Measurements from ENCODE around the gene RPP40.

DNA sequence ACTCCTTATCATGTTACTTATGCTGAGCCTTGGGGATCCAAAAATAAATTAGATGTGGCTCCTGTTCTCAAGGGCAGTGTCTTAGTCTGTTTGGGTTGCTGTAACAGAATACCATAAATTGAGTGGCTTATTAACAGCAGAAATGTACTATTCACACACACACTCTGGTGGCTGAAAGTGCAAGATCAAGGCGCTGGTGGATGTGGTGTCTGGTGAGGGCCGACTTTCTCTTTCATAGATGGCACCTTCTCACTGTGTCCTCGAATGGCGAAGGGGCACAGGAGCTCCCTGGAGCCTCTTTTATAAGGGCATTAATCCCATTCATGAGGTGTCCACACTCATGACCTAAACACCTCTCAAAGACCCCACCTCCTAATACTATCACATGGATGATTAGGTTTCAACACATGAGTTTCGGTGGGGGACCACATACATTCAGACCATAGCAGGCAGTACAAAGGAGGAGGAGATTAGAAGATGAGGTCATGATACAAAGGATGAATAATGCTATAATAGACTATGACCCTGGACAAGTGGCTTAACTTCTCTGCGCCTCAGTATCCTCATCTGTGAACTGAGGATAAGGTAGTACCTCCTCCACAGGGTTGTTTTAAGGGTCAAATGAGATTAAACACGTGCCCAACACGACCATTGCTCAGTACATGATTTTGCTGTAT, 34.1 kb downstream of the RPP40 start:
- TF ChIP-seq, protein P1, sequence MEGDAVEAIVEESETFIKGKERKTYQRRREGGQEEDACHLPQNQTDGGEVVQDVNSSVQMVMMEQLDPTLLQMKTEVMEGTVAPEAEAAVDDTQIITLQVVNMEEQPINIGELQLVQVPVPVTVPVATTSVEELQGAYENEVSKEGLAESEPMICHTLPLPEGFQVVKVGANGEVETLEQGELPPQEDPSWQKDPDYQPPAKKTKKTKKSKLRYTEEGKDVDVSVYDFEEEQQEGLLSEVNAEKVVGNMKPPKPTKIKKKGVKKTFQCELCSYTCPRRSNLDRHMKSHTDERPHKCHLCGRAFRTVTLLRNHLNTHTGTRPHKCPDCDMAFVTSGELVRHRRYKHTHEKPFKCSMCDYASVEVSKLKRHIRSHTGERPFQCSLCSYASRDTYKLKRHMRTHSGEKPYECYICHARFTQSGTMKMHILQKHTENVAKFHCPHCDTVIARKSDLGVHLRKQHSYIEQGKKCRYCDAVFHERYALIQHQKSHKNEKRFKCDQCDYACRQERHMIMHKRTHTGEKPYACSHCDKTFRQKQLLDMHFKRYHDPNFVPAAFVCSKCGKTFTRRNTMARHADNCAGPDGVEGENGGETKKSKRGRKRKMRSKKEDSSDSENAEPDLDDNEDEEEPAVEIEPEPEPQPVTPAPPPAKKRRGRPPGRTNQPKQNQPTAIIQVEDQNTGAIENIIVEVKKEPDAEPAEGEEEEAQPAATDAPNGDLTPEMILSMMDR (IDR thresholded peaks at IDR 0.05): no peak
- TF ChIP-seq POLR2A (IDR thresholded peaks at IDR 0.05) (no peak), POLR2AphosphoS5 (IDR thresholded peaks at IDR 0.05) (no peak), EP300 (IDR thresholded peaks at IDR 0.05) (no peak)
